ENCODE measurements around the gene CBR3.

Gene CBR3

DNA sequence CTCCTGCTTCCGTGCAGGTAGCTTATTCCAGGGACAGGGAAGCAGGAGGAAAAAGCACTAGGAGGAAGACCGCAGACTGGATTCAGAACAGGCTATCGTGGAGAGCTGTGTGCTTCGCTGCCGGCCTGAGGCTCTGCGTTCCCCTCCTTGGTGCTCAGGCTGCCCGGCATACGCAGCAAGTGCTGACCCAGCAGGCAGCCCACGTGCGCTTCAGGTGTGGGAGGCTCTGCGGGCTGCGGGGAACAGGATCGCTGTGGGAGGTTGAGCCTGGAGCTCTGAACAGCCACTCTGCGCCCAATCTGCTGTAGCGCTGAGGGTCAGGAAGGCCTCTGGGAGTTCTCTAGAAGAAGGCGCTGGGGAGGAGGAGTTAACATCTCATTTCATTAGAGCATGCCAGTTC, 49.7 kb downstream of the CBR3 start:
- TF ChIP-seq CTCF (IDR thresholded peaks at IDR 0.05; ENCODE audit: low read length, missing control alignments), result no peak
- H3K4me3 ChIP-seq (replicated peaks; ENCODE audit: low read depth, low read length), result no peak overlapping the region
- no peak for DNase-seq (ENCODE audit: low read depth)

DNA sequence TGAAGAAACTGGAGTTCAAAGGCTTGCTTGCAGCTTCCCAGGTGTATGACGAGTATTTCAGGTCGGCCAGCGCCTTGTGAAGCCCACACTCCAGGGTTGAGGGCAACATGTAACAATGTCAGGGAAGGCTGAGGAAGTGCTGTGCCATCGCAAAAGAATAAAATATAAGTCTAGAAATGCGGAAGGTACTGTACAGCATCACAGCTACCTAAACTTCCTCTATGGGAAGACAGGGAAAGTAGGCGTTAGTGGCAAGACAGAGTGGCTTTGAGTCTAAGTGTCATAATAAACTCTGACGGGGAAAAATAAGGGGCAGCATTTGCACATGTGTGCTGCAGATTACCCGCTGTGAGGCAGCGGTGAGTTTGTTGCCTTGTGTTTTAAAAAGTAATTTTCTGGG, 50.6 kb downstream of the CBR3 start:
- DNase-seq (ENCODE audit: low read depth), result no peak
- no peak overlapping the region for H3K4me3 ChIP-seq (replicated peaks; ENCODE audit: low read depth, low read length)

DNA sequence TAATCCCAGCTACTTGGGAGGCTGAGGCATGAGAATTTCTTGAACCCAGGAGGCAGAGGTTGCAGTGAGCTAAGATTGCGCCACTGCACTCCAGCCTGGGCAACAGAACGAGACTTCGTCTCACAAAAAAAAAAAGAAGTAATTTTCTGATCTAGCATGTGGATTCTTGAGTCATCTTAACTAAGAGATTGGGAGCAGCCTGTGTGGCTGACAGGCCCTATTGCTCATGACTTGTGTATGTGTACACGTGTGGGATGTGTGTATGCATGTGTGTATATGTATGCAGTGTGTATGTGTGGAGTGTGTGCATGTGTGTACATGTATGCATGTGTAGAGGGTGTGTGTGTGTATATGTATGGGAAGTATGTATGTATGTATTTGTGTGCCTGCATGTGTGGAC, 51.2 kb downstream of the CBR3 start:
- no peak overlapping the region for H3K4me3 ChIP-seq (replicated peaks; ENCODE audit: low read depth, low read length)
- DNase-seq (ENCODE audit: low read depth), result no peak
- TF ChIP-seq CTCF (IDR thresholded peaks at IDR 0.05; ENCODE audit: low read length, missing control alignments), result no peak

More for the DNA sequence above, 50.6 kb downstream of the CBR3 start:
- no peak for TF ChIP-seq CTCF (IDR thresholded peaks at IDR 0.05; ENCODE audit: low read length, missing control alignments)

GRCh38 chr21:36186506-36187399, 51.9 kb downstream of the CBR3 start:
- DNase-seq (ENCODE audit: low read depth), result no peak
- H3K4me3 ChIP-seq (replicated peaks; ENCODE audit: low read depth, low read length), result no peak overlapping the region
- no peak for TF ChIP-seq CTCF (IDR thresholded peaks at IDR 0.05; ENCODE audit: low read length, missing control alignments)

DNA sequence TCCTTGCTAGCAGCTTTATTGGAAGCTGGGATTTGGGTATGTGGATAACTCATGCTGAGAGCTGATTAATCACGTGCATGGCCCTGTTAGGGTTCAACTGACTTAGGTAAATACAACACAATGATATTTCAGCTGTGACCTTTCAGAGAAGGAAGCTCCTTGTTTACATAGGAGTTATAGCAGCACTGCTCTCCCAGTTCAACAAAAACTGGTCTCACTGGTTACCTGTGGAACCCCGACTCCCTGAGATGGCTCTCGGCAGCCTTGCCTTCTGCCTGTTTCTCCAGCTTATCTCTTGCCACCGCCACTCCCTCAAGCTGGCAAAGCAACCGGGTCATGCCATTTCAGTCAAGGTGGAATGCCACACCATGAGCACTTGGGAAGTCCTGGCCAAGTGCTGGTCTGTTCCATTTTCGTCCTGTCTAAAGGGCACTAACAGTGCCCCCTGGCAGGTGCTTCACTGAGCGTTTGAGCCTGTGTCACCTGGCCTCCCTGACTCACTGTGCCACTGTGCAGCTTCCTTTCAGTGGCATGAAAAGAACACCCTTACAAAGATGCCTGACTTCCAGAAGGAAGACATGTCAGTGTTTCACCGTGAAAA, 53.3 kb downstream of the CBR3 start:
- no peak overlapping the region for H3K4me3 ChIP-seq (replicated peaks; ENCODE audit: low read depth, low read length)
- no peak for TF ChIP-seq CTCF (IDR thresholded peaks at IDR 0.05; ENCODE audit: low read length, missing control alignments)
- no peak for DNase-seq (ENCODE audit: low read depth)

GRCh38 chr21:36188937-36189336, 54.1 kb downstream of the CBR3 start:
- no peak for TF ChIP-seq CTCF (IDR thresholded peaks at IDR 0.05; ENCODE audit: low read length, missing control alignments)
- no peak for DNase-seq (ENCODE audit: low read depth)
- H3K4me3 ChIP-seq (replicated peaks; ENCODE audit: low read depth, low read length), result no peak overlapping the region

All from fibroblast of pulmonary artery (primary cell).